Smooth muscle cell (in vitro differentiated cells): ENCODE data around the gene NSDHL. TPM values are rescaled to one million over a fixed set of nuclear protein-coding genes. Genes with fewer than 3 reads are reported as not detected.

ENCODE experiments used
- DNase-seq: peaks from one replicate; lab custom pipeline; 2025; ENCODE audit not compliant: unreplicated experiment; lab: John Stamatoyannopoulos, UW
- H2AFZ ChIP-seq: fragments of 200-600 bp; sonication (generic); 2 replicates; pipeline ENCODE4 v1.6.0; 2016; ENCODE audit warnings: antibody characterized with exemption, low read depth, mild to moderate bottlenecking
- H3F3A ChIP-seq: fragments of 200-600 bp; sonication (generic); 2 replicates; pipeline ENCODE4 v1.6.0; 2017; ENCODE audit warnings: antibody characterized with exemption, low read depth
- H3K27ac ChIP-seq: fragments of 200-600 bp; sonication (generic); 2 replicates; pipeline ENCODE4 v1.5.1; 2016; ENCODE audit warnings: low read depth, mild to moderate bottlenecking
- H3K27me3 ChIP-seq: fragments of 200-600 bp; sonication (generic); 2 replicates; pipeline ENCODE4 v1.6.1; 2016; ENCODE audit warnings: low read depth, mild to moderate bottlenecking
- H3K36me3 ChIP-seq: fragments of 200-600 bp; sonication (generic); 2 replicates; pipeline ENCODE4 v1.5.1; 2016; ENCODE audit warnings: low read depth
- H3K4me1 ChIP-seq: fragments of 200-600 bp; sonication (generic); 2 replicates; pipeline ENCODE4 v1.5.1; 2016; ENCODE audit warnings: low read depth
- H3K4me2 ChIP-seq: fragments of 200-600 bp; sonication (generic); 2 replicates; pipeline ENCODE4 v1.6.0; 2016; ENCODE audit warnings: mild to moderate bottlenecking
- H3K4me3 ChIP-seq: fragments of 200-600 bp; sonication (generic); 2 replicates; pipeline ENCODE4 v1.5.1; 2016; ENCODE audit warnings: mild to moderate bottlenecking
- H3K79me2 ChIP-seq: fragments of 200-600 bp; sonication (generic); 2 replicates; pipeline ENCODE4 v1.6.0; 2016; ENCODE audit warnings: low read depth, mild to moderate bottlenecking
- H3K9ac ChIP-seq: fragments of 200-600 bp; sonication (generic); 2 replicates; pipeline ENCODE4 v1.6.0; 2016; ENCODE audit warnings: low read depth
- H3K9me3 ChIP-seq: fragments of 200-600 bp; sonication (generic); replicated peaks from 2 replicates; pipeline ENCODE4 v1.5.1; 2016; ENCODE audit warnings: low read depth
- H4K20me1 ChIP-seq: fragments of 200-600 bp; sonication (generic); 2 replicates; pipeline ENCODE4 v1.6.0; 2016; ENCODE audit warnings: low read depth
- WGBS: methylation state at CpG from one replicate; pipeline ENCODE4 v1.1.7; 2016; ENCODE audit warnings: low lambda C conversion rate; 5-methylcytosine and 5-hydroxymethylcytosine counted together
- polyA plus RNA-seq: library from polyadenylated mRNA; unstranded; fragments of >200 nt; fragmentation: Nextera tagmentation; extraction: Ambion mirVana; gene quantifications from 2 replicates; pipeline ENCODE4 v1.2.1, GENCODE V29; 2016
- total RNA-seq: library from RNA; depleted of rRNA; stranded (reverse); fragments of >200 nt; gene quantifications from 2 replicates; pipeline ENCODE4 v1.2.3, GENCODE V29; 2014
- TF ChIP-seq, protein P1 (sequence below): fragments of 200-600 bp; sonication (generic); IDR thresholded peaks from 2 replicates; pipeline ENCODE4 v1.5.1; 2017; ENCODE audit warnings: borderline replicate concordance, mild to moderate bottlenecking, antibody characterized with exemption; ENCODE audit not compliant: insufficient read depth, poor library complexity, severe bottlenecking

Gene NSDHL
- total and polyA plus RNA-seq, 2 experiments from 2014 or later, result 20.9 to 36.4 TPM

- TF ChIP-seq, protein P1, sequence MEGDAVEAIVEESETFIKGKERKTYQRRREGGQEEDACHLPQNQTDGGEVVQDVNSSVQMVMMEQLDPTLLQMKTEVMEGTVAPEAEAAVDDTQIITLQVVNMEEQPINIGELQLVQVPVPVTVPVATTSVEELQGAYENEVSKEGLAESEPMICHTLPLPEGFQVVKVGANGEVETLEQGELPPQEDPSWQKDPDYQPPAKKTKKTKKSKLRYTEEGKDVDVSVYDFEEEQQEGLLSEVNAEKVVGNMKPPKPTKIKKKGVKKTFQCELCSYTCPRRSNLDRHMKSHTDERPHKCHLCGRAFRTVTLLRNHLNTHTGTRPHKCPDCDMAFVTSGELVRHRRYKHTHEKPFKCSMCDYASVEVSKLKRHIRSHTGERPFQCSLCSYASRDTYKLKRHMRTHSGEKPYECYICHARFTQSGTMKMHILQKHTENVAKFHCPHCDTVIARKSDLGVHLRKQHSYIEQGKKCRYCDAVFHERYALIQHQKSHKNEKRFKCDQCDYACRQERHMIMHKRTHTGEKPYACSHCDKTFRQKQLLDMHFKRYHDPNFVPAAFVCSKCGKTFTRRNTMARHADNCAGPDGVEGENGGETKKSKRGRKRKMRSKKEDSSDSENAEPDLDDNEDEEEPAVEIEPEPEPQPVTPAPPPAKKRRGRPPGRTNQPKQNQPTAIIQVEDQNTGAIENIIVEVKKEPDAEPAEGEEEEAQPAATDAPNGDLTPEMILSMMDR, result no peak
Measured at GRCh38 chrX:152895121-152895520, 64.3 kb downstream of the NSDHL start.

DNA sequence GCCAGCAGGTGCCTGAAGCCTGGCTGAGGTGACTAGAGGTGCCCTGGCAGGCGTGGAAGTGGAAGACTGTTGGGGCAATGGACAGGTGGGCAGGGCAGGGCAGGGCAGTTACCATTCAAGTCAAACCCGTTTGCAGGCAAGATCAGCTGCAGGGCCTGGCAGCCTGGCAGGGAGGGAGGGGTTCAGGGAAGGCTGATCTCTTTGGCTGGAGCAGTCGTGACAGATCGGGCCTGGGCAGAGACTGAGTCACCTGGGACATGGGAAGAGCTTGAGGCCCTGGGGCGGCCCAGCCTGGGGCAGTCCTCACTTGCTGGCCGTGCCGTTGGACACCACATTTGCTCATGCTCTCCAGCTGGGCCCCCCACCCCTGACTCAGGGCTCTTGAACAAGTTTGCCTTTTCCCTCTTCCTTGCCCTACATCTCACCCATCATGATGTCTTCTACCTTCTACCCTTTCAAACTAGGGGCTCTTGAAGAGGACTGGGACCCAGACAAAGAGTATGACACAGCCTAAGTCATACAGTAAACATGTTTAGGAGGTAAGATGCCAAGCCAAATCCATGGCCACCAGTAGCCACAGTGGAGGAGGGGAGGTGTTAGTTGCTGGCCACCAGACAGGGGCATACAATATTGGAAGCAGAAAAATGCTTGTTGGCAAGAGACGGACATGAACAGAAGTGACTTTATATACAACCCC lies 65.0 kb downstream of the NSDHL start:
- Histone ChIP-seq H3K79me2 (no peaks in the 10 kb centered on the region), H3K9ac (no peak overlapping the region), H3K36me3 (no peaks in the 10 kb centered on the region), H4K20me1 (no peaks in the 10 kb centered on the region), H3K27ac (peak overlapping the region; percentile 28), H2AFZ (no peak overlapping the region), H3K27me3 (no peaks in the 10 kb centered on the region), H3K4me1 (peaks cover 3% of the 10 kb centered on the region), H3K4me2 (no peak overlapping the region), H3K9me3 (no peaks in the 10 kb centered on the region), H3K4me3 (no peak overlapping the region), H3F3A (no peaks in the 10 kb centered on the region)
- WGBS, result 67% methylated on average over 8 of the region's 8 CpGs
- TF ChIP-seq, protein P1, result no peak
- no peak for DNase-seq

More at GRCh38 chrX:152895121-152895520, 64.3 kb downstream of the NSDHL start:
- Histone ChIP-seq H3K36me3 (no peaks in the 10 kb centered on the region), H3K9ac (no peak overlapping the region), H4K20me1 (no peaks in the 10 kb centered on the region), H3K4me3 (no peak overlapping the region), H2AFZ (no peak overlapping the region), H3F3A (no peaks in the 10 kb centered on the region), H3K79me2 (no peaks in the 10 kb centered on the region), H3K27ac (no peak overlapping the region), H3K9me3 (no peaks in the 10 kb centered on the region), H3K4me1 (peaks cover 3% of the 10 kb centered on the region), H3K27me3 (no peaks in the 10 kb centered on the region), H3K4me2 (no peak overlapping the region)
- no peak for DNase-seq
- WGBS, result 87% methylated on average over 3 of the region's 3 CpGs

DNA sequence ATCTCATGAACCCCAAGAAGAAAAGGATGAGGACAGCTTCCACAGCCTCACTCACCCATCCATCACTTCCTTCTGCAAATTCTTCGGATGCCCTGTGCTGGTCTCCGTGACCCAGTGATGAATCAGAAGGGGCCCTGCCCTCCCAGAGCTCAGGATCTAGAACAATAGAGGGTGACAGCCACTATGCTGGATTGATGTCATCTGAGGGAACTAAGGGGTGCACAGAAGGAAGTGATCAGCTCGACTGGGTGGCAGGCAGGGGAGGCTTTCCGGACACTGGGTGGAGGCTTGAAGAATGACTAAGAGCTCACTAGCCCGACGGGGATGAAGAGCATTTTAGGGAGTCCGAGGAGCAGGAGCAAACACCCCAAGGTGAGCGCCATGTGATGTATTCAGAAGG lies 65.6 kb downstream of the NSDHL start:
- Histone ChIP-seq H3K27ac (no peak overlapping the region), H4K20me1 (no peaks in the 10 kb centered on the region), H3K9me3 (no peaks in the 10 kb centered on the region), H3K9ac (no peak overlapping the region), H3K4me1 (peaks cover 5% of the 10 kb centered on the region), H3K27me3 (no peaks in the 10 kb centered on the region), H2AFZ (no peak overlapping the region), H3K36me3 (no peaks in the 10 kb centered on the region), H3K79me2 (no peaks in the 10 kb centered on the region), H3K4me3 (no peak overlapping the region), H3F3A (no peaks in the 10 kb centered on the region), H3K4me2 (no peak overlapping the region)
- 66% methylated on average over 8 of the region's 8 CpGs for WGBS
- no peak for DNase-seq
- TF ChIP-seq, protein P1, result no peak
